ENCODE measurements around the gene C5orf34. TPM values are rescaled to one million over a fixed set of nuclear protein-coding genes. Genes with fewer than 3 reads are reported as not detected.

The C5orf34 gene
- total and polyA plus RNA-seq, 9 of the 15 experiments (the other 6 are each of a cell fraction or from before 2014, with no cell fraction given): 13.2 to 32.6 (median 20.7) TPM

- TF ChIP-seq FOXM1 (IDR thresholded peaks at IDR 0.05; ENCODE audit: low read depth) (peak; percentile 53), FOXM1 (CRISPR knock-in tag; IDR thresholded peaks at IDR 0.05; ENCODE audit: low read depth) (peak; percentile 79; the same call in 1 of the 2 replicates), DDX20 (tag; IDR thresholded peaks at IDR 0.05; ENCODE audit: low read depth) (no peak), ZNF232 (CRISPR knock-in tag; IDR thresholded peaks at IDR 0.05) (no peak), ZNF511 (CRISPR knock-in tag; IDR thresholded peaks at IDR 0.05) (no peak), CBFB (CRISPR knock-in tag; IDR thresholded peaks at IDR 0.05) (peak; percentile 75; the same call in 1 of the 2 replicates), SMARCE1 (IDR thresholded peaks at IDR 0.05) (no peak), CREB5 (CRISPR knock-in tag; IDR thresholded peaks at IDR 0.05) (0 out of 2 replicates have a peak, but pooled peaks have one; percentile 22), MCM3 (IDR thresholded peaks at IDR 0.05) (no peak), JUND (IDR thresholded peaks at IDR 0.05; ENCODE audit: borderline replicate concordance, low read depth, low read length) (peak; percentile 58; the same call in 1 of the 2 replicates), JUND (tag; IDR thresholded peaks at IDR 0.05; ENCODE audit: borderline replicate concordance, low read depth, low read length) (no peak; the same call in 1 of the 3 replicates), ARID3A (IDR thresholded peaks at IDR 0.05; ENCODE audit: borderline replicate concordance, low read depth, low read length) (peak; percentile 81; the same call in 1 of the 2 replicates), PHB (CRISPR knock-in tag; IDR thresholded peaks at IDR 0.05) (no peak), HINFP (tag; conservative IDR thresholded peaks at IDR 0.05; ENCODE audit: low read depth) (no peak), ZNF184 (CRISPR knock-in tag; IDR thresholded peaks at IDR 0.05) (no peak), MBD1 (CRISPR knock-in tag; IDR thresholded peaks at IDR 0.05) (no peak), SRSF1 (IDR thresholded peaks at IDR 0.05; ENCODE audit: low read depth, low read length) (no peak), ZNF79 (CRISPR knock-in tag; IDR thresholded peaks at IDR 0.05; ENCODE audit: low read depth) (no peak), ZNF584 (CRISPR knock-in tag; IDR thresholded peaks at IDR 0.05; ENCODE audit: low read depth) (no peak), ZNF133 (CRISPR knock-in tag; IDR thresholded peaks at IDR 0.05) (no peak), LCOR (CRISPR knock-in tag; IDR thresholded peaks at IDR 0.05) (peak; percentile 25; the same call in 1 of the 2 replicates)
Measured at GRCh38 chr5:43514816-43515677, at the start of gene C5orf34 (continued).

Data from K562 (cell line).